ENCODE results near the gene SMYD3.
"Not testable (repeated sequence)": the region's sequence is repeated elsewhere in the genome, so short reads cannot be mapped to it uniquely, and the experiment has no call there.

The SMYD3 gene

DNA sequence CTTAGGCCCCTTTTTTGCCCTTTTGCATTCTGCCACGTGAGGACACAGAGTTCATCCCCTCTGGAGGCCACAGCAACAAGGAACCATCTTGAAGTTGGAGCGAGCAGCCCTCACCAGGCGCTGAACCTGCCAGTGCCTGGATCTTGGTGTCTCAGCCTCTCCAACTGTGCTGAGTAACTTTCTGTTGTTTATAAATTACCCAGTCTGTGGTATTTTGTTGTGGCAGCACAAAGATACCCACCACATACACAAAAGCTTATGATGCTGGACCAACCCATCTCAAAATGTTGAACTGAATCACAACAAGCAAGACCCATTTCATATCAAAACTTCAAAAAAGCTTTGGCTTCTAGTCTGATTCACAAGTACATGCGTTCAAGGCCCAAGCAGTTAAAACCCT is 702.4 kb downstream of the SMYD3 start:
- no peak for DNase-seq (ENCODE audit: low read depth in 2 of 2)

DNA sequence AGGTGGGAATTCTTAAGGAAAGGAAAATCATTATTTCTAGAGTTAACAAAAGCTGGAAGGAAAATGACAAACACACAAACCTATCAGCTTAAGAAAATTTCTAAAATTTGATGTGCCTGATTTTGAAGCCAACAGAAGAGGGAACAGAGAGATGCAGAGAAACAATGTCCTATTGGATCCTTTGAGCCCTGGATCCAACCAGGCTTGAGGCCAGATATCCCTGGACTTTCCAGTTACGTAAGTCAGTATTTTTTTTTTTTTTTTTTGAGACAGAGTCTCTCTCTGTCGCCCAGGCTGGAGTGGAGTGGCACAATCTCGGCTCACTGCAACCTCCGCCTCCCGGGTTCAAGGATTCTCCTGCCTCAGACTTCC is 703.4 kb downstream of the SMYD3 start:
- DNase-seq (ENCODE audit: low read depth in 2 of 2), result no peak

DNA sequence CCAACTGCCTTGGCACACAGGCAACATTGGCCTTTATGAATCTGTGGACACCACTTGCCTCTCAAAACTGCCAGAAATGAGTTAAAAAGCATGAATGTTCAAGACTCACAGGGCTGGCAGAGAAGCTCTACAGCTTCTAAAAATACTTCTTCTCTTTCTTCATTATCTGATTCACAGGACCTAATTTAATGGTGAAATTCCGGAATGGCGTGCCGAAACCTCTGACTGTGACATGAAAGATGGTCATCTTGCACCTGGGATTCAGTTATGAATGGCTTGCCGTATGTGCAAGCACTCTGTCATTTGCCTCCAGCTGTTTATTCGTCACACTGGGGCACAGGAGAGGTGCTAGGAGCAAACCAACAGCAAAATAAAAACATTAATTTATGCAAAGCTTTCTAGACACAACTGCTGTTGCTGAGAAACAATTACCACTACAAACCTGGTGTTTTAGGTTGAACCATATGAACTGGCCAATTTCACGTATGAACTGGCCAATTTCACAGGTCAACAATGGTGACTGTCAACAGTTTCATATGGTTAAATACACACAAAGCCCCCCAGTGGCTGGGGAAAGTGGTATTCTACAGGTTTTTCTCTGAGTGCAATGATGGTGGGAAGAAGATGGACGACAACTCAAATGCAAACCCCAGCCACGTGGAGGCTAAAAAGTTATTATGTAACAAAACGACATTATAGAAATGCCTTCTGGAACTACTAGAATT is 704.0 kb downstream of the SMYD3 start:
- no peak for DNase-seq (ENCODE audit: low read depth in 2 of 2)

DNA sequence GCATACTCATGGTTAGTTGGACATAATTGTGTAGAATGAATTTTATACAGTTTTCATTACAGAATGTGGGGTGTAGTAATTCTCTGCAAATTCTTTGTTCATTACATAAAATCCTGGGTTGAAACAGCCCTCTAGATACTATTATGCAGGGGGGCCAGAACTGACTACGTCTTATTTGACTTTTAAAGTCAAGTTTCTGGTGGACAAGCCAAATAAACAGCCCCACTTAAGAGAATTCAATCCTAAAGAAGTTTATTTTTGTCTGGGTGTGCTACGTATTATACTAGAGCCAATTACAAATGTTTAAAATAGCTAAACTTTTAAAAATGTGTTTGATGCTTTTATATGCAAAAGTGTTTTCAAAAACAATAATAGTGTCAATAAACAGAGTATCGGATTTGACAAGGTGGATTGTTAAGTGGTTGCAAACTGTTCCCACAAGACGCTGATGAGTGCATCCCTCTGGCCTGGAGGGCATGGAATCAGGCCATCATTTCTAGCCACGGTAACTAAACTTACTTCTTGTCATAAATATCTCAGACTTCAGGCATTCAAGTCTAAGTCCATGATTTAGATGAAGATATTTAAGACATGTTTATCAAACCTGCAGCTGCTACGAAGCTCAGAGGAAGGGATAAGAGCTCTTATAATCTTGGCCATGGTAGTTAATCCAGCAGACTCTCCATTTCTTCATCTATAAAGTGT is 706.0 kb downstream of the SMYD3 start:
- DNase-seq (ENCODE audit: low read depth in 2 of 2), result no peak

DNA sequence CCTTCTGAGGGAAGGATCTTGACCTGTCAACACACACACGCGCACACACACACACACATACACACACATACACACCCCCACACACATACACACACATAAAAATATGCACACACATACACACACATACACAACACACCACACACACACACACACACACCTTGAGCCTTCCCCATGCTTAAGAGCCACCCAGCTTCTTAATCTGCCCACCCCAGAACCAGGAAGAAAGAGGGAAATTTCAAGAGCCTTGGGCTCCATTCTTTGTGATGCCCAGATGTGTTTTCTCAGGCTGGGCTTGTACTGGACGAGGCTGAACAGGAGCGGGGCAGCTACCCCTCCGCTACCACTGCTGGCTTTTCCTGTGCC is 708.7 kb downstream of the SMYD3 start:
- DNase-seq (ENCODE audit: low read depth in 2 of 2), result no peak

DNA sequence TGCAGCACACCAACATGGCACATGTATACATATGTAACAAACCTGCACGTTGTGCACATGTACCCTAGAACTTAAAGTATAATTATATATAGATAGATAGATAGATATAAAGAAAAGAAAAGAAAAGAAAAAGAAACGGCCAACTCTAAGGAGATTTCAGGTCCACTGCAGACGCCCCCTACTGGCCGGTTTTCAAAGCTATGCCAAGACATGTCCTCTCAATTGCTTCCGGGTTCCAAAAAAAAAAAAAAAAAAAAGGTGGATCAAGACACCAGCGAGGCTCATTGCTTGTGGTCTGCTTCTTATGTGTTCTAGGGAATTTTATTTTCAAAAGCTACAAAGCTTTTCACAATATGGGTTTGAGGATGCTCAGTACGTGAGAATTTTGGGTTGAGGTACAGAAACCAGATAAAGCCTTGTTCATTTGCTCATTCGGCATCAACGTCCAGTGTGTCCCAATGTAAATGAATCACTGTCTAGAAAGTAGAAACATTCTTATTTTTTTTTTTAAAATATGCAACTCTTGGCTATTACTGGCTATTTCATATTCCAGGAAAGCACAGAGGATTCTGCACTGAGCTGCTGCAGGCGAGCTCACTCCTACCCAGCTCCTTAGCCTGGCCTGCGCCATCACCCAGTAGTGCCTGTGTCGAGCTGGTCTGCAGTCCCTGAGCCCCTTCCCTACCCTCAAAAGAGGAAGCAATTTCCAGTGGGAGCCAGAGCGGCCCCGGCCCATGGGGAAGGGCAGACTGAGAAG is 709.3 kb downstream of the SMYD3 start:
- DNase-seq (ENCODE audit: low read depth in 2 of 2), result no peak

DNA sequence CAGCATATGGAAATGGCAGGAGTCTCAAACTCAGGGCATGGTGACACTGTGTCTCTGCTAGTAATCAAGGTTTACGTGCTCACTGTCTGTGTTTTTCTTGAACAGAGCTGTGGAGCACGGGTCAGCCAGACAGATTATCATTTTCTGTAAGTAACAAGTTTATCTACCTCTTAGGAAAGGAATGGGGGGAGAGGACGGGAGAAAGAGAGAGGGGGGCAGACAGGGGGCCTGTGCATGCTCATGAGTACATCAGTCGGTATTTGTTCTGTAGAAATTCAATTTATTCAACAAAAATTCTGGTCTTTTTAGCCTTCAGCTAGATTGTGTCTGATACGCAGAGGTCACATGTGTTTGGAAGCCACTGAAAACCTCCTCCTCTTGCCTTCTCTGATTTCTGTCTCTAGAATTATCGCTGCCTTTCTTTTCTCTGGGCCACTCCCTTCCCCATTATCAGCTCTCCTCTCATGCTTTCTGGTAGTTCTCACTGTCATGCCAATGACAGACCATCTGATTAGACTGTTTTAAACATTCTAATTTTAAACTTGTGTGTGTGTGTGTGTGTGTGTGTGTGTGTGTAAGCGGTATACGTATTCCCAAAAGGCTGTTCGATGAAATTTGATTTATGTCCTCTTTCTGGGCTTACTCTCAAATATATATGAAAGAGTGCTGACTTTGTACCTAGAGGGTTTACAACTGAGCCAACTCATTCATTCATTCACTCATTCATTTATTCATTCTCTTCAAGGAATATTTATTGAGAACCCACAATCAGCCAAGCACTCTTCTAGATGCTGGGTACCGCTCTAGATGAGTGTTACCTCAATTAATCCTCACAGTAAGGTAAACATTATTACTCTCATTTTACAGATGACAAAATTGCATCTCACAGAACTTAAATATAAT is 715.4 kb downstream of the SMYD3 start:
- DNase-seq (ENCODE audit: low read depth in 2 of 2), result no peak

DNA sequence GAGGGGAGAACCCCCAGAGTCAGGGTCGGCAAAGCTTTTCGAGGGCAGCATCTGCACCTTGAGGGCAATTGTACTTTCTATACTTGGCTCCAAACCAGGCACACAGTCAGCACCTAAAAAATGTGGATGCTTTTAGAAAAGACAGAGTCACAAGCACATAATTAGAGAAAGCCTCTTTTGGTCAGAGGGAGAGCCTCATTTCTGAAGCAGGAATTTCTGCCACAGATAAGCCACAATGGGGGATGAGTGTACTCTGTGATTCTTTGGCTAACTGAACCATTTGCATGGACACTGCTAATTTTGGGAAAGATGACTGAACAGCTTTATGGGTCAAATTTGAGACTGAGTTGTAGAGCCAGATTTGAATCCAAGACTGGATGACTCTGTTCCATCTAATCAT is 716.6 kb downstream of the SMYD3 start:
- DNase-seq (ENCODE audit: low read depth in 2 of 2), result no peak

DNA sequence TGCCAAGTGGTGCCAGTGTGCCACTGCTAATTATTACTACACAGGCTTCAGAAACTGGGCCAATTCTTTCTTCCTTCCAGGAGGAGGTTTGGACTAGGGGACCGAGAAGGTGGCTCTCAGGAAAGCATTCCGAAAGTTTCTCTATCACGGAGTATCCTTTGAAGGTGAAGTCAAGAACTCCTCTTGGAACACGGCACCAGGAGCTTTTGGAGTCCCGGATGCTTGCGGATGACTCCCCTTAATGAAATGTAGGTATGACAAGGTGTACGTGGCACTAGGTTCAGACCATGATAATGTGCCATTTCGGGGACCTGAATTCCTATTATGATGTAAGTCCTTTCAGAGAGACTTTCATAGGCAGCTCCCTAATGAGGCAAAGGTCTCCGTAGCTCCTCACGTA is 718.2 kb downstream of the SMYD3 start:
- DNase-seq (ENCODE audit: low read depth in 2 of 2), result no peak

DNA sequence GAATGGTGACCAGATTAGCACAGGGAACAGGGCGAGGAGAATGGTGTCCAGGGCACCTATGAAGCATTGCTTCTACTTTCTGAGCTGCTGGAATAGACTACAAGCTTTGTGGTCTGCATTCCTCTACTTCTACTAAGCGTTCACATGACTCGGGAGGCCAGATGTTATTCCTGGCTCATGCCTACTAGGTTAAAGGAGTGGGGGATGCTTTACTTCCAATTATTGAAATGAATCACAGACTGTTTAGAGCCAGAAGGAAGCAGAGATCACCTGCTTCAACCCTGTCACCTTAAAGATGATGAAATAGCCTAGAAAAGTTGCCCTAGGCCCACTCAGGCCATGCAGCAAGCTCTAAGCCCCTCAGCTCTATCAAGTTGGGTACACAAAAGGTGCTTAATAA is 718.8 kb downstream of the SMYD3 start:
- DNase-seq (ENCODE audit: low read depth in 2 of 2), result no peak

DNA sequence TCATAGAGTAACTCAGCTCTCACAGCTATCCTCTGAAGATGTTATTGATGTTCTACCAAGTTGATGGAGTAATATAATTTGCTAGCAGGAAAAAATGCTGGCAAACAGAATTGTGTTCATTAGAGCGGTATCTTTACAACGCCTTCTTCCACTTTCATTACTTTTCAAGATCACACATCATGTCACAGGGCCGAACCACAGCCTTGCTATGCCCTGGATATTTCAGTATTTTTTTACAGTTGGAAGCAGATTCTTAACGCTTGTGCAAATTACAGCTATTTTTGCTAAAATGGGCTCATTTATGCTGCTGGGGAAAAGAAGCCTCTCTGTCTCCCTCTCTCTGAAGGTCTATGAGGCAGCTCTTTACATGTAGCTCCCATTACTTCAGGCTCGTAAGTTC is 720.1 kb downstream of the SMYD3 start:
- DNase-seq (ENCODE audit: low read depth in 2 of 2), result no peak

DNA sequence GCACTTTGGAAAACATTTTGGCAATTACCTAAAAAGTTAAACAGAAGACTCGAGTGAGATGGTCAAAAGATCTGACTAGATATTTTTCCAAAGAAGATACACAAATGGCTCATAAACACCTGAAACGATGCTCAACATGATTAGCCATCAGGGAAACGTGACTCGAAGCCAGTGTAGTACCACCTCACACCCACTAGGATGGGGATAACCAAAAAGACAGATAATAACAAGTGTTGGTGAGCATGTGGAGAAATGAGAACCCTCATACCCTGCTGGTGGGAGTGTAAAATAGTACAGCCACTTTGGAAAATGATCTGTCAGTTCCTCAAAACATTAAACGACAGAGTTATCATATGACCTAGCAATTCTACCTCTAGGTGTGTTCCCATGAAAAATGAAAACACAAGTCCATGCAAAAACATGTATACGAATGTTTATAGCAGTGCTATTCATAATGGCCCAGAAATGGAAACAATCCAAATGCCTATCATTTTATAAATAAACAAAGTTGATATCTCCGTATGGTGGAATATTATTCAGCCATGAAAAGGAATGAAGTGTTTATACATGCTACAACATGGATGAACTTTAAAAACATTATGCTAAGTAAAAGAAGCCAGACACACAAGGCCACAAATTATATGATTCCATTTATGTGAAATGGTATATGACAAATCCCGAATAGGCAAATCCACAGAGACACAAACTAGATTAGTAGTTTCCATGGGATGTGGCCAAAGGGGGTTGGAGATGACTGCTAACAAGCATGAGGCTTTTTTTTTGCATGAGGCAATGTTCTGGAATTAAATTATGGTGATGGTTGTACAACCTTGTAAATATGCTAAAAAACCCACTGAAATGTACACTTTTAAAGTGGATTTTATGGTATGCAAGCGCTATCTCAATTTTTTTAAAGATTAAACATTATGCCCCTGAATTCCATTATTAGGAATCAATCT is 727.0 kb downstream of the SMYD3 start:
- DNase-seq (ENCODE audit: low read depth in 2 of 2), result no peak

DNA sequence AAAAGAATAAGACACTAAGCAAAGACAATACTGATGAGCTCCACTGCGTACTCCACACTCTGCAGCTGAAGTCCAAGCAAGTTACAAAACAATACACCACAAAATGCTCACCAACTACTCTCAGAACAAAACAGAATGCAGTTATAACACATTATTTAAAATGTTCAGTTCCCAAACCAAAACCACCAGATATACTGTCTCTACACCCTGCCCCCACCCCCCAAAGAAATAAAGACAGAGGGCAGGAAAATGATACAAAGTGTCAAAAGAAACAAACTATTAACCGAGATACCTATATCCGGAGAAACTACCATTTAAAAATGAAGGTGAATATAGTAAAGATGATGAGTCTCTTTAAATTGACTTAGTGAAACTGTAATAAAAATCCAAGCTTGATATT is 729.3 kb downstream of the SMYD3 start:
- DNase-seq (ENCODE audit: low read depth in 2 of 2), result no peak

DNA sequence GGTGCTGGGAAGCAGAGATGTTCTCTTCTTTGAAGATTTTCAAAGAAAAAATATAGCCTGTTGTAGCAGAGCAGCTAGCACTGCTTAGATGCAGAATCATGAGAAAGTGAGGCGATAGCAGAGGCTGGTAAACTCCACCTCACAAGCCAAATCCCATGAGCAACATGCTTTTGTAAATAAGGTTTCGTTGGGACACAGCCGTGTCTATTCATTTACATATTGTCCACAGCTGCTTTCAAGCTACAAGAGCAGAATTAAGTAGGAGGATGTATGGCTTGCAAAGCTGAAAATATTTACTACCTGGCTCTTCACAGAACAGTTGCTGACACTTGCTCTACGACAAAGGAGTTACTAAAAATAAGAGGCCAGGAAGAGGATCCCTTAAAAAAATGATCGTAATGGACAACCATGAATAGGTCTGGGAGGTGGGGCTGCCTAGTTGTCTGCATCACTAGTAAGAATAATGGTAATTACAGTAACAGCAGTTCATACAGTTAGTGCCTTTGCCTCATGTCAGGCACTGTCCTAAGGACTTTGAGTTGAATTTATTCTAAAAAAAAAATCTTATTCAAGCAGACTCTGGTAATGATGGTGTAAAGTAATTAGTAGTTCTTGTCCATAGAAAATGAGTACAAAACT is 730.3 kb downstream of the SMYD3 start:
- DNase-seq (ENCODE audit: low read depth in 2 of 2), result no peak

DNA sequence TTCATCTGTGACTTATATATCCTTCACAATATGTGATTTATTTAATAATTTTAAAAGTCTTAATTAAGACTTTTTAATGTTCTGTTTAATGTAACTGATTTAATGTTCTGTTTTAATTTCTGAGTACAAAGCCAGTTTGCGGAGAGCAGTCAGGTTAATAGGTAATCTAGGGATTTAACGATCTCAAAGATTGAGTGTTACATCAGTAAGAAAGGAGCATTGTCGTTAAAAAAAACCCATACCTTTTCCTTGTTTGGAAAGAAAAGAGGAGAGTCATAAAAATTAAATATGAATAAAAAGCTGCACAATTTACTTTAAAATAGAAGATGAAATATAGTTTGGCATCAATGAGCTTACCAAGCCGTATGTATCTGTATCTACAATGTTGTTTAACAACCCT is 730.9 kb downstream of the SMYD3 start:
- no peak for DNase-seq (ENCODE audit: low read depth in 2 of 2)

DNA sequence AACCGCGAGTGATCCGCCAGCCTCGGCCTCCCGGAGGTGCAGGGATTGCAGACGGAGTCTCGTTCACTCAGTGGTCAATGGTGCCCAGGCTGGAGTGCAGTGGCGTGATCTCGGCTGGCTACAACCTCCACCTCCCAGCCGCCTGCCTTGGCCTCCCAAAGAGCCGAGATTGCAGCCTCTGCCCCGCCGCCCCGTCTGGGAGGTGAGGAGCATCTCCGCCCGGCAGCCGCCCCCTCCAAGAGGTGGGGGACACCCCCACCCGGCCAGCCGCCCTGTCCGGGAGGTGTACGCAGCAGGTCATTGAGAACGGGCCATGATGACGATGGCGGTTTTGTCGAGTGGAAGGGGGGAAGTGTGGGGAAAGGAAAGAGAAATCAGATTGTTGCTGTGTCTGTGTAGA is 732.1 kb downstream of the SMYD3 start:
- not testable (repeated sequence) for DNase-seq (ENCODE audit: low read depth in 2 of 2)

DNA sequence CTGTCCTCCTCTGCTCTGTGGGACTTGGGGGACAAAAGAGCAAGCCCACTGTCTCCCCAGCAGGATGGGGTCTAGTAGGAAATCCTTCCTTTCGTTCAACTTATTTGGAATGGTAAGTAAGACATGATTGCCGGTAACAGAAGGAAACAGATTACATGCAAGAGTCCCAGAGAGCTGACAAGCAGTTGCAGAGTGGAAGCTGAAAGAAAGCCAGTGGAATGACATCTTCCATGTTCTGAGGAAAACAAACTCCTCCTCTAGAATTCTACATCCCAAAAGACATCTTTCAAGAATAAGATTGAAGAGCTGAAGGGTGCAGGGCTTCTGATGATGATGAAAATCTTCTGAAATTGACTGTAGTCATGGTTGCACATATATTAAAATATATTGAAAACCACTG is 732.9 kb downstream of the SMYD3 start:
- no peak for DNase-seq (ENCODE audit: low read depth in 2 of 2)

DNA sequence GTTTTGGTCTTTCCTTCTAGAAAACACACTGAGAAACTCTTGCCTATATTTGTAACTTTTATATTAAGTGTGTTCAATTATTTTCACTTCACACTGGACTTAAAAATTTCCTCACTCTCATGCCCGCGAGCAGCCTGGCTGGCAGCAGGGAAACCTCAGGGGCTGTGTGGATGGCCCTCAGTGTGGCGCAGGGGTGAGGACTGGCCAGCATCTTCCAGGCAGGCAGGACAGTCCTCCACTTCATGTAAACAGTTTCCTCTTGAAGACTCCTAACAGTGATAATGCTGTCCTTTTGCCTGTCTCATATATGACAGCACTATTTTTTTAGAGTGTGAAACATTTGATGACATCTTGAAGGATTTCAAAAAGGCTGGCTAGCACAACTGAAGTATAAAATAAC is 733.7 kb downstream of the SMYD3 start:
- DNase-seq (ENCODE audit: low read depth in 2 of 2), result no peak

DNA sequence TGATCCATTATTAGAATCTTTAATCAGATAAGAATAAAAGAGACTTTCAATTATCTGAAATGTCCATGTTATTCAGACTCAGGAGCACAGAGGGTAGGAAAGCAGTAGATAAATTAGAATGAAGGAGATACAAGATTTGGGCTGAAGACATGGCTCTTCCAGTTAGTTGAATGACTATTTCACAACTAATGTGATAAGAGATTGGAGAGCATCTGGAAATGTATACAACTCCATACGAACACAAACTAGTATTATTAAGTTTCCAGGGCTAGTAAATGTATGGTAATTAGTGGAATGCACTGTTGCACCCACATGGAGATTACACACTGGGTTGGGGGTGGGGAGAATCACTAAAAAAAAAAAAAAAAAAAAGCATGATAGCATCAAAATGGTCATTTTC is 734.3 kb downstream of the SMYD3 start:
- no peak for DNase-seq (ENCODE audit: low read depth in 2 of 2)

DNA sequence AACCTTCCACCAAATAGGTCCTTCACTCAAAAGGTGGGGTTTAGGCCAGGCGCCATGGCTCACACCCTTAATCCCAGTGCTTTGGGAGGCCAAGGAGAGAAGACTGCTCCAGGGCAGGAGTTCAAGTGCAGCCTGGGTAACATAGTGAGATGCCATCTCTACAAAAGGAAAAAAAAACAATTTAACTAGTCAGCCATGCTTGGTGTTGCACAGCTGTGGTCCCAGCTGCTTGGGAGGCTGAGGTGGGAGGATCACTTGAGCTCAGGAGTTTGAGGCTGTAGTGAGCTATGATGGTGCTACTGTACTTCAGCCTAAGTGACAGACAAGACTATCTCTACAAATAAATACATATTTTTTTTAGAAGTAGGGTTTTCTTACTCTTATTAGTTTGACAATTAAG is 734.8 kb downstream of the SMYD3 start:
- DNase-seq (ENCODE audit: low read depth in 2 of 2), result no peak
